MM.1S (cell line): Measurements from ENCODE around the gene FAM25C.
"Not testable (repeated sequence)": the region's sequence is repeated elsewhere in the genome, so short reads cannot be mapped to it uniquely, and the experiment has no call there.

Experiments
- DNase-seq: peaks from one replicate; pipeline ENCODE4 v3.0.0-alpha.2; 2015
- H2AFZ ChIP-seq: fragments of 300-600 bp; sonication (generic); 2 replicates; pipeline ENCODE4 v1.6.0; 2016; ENCODE audit warnings: antibody characterized with exemption, low read length
- H3F3A ChIP-seq: fragments of 300-600 bp; sonication (generic); 2 replicates; pipeline ENCODE4 v1.6.1; 2016; ENCODE audit warnings: mild to moderate bottlenecking, antibody characterized with exemption, low read length, moderate library complexity, mixed read lengths; ENCODE audit not compliant: insufficient read depth
- H3K27ac ChIP-seq: fragments of 300-600 bp; sonication (generic); 2 replicates; pipeline ENCODE4 v1.5.1; 2016; ENCODE audit warnings: mild to moderate bottlenecking, low read length
- H3K27me3 ChIP-seq: fragments of 300-600 bp; sonication (generic); replicated peaks from 2 replicates; pipeline ENCODE4 v1.6.0; 2016; ENCODE audit warnings: low read length; ENCODE audit not compliant: insufficient read depth
- H3K36me3 ChIP-seq: fragments of 300-600 bp; sonication (generic); replicated peaks from 2 replicates; pipeline ENCODE4 v1.6.1; 2016; ENCODE audit warnings: mild to moderate bottlenecking, low read length, mixed read lengths; ENCODE audit not compliant: insufficient read depth
- H3K4me1 ChIP-seq: fragments of 300-600 bp; sonication (generic); 2 replicates; pipeline ENCODE4 v1.6.1; 2016; ENCODE audit warnings: low read length, mixed read lengths
- H3K4me2 ChIP-seq: fragments of 300-600 bp; sonication (generic); 2 replicates; pipeline ENCODE4 v1.6.0; 2016; ENCODE audit warnings: low read depth, low read length
- H3K4me3 ChIP-seq: fragments of 300-600 bp; sonication (generic); 2 replicates; pipeline ENCODE4 v1.5.1; 2016; ENCODE audit warnings: low read length, mixed read lengths
- H3K79me2 ChIP-seq: fragments of 300-600 bp; sonication (generic); 2 replicates; pipeline ENCODE4 v1.6.1; 2016; ENCODE audit warnings: mixed run types, low read length, mixed read lengths
- H3K9ac ChIP-seq: fragments of 300-600 bp; sonication (generic); 2 replicates; pipeline ENCODE4 v1.6.1; 2016; ENCODE audit warnings: low read length, mixed read lengths
- H3K9me2 ChIP-seq: fragments of 300-600 bp; sonication (generic); replicated peaks from 2 replicates; pipeline ENCODE4 v1.6.1; 2016; ENCODE audit warnings: mild to moderate bottlenecking, low read length, mixed read lengths; ENCODE audit not compliant: insufficient read depth
- H3K9me3 ChIP-seq: fragments of 300-600 bp; sonication (generic); replicated peaks from 2 replicates; pipeline ENCODE4 v1.6.1; 2016; ENCODE audit warnings: mild to moderate bottlenecking, low read length, mixed read lengths; ENCODE audit not compliant: insufficient read depth
- H4K20me1 ChIP-seq: fragments of 300-600 bp; sonication (generic); 2 replicates; pipeline ENCODE4 v1.6.1; 2016; ENCODE audit warnings: mild to moderate bottlenecking, low read length, moderate library complexity, mixed read lengths; ENCODE audit not compliant: insufficient read depth

The FAM25C gene

DNA sequence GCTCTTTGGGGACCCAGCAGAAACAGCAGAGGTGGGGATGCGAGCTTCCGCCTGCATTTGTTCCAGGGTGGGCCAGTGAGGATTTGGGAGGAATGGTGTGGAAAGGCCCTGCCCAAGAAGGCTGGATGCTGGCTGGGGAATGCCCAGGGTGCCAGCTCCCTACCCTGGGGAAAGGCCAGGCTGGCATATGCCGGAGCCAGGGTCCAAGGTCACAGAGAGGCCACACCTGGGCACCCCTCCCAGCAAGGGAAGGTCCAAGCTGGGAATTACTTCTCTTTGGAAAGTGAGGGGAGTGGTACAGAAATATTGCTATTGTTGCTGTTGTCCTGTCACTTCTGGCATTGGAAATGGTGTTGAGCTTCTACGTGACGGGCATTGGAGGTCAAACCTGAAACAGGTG lies 28.0 kb downstream of the FAM25C start:
- not testable (repeated sequence) for DNase-seq, H3K36me3 ChIP-seq, H4K20me1 ChIP-seq, H3K4me3 ChIP-seq, H3K27ac ChIP-seq, H3K4me1 ChIP-seq, H3K79me2 ChIP-seq, H3K27me3 ChIP-seq, H3K4me2 ChIP-seq, H3K9ac ChIP-seq, H2AFZ ChIP-seq, H3F3A ChIP-seq, H3K9me2 ChIP-seq, H3K9me3 ChIP-seq

DNA sequence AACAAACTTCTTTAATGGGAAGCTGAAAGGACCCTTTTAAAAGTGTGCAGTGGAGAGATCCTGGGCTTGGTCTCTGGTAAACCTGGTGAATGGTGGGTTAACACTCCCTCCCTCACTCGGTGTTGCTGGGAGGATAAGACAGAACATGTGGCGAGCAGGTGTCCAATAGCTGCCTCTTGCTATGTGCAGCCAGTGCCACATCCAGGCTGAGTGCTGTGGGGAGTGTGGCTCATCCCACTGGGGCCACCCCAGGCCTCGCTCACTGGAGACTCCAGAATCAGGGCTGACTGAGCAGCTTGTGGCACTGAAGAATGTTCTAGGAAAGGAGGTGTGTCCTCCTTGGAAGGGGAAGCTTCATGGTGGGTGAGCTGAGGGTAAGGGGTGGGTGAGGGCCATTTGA lies 29.5 kb downstream of the FAM25C start:
- not testable (repeated sequence) for H3K4me2 ChIP-seq, H4K20me1 ChIP-seq, H3K9me2 ChIP-seq, H3K79me2 ChIP-seq, H3K27ac ChIP-seq, DNase-seq, H3K4me3 ChIP-seq, H3K9me3 ChIP-seq, H3K36me3 ChIP-seq, H2AFZ ChIP-seq, H3K4me1 ChIP-seq, H3F3A ChIP-seq, H3K9ac ChIP-seq, H3K27me3 ChIP-seq

DNA sequence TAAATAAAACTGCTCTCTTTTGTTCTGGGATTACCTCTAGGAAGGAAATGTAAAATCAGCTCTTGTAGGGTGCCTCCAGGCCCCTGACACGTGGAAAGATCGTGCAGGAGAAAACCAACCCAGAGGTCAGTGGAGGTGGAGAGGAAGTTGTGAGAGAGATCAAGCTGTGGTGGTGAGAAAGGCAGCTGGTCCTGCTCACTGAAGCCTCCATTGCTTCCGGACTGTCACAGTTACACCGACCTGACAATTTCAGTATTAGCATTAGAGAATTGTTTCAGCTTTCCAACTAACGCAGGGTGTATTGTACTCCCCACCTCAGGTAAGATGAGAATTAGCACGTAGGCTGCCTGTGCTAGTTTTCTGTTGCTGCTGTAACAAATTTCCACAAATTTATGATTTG lies 30.6 kb downstream of the FAM25C start:
- not testable (repeated sequence) for H3K9me2 ChIP-seq, H3K9ac ChIP-seq, H3F3A ChIP-seq, H3K27ac ChIP-seq, DNase-seq, H4K20me1 ChIP-seq, H3K4me2 ChIP-seq, H3K79me2 ChIP-seq, H3K4me1 ChIP-seq, H3K4me3 ChIP-seq, H3K27me3 ChIP-seq, H3K36me3 ChIP-seq, H2AFZ ChIP-seq, H3K9me3 ChIP-seq

DNA sequence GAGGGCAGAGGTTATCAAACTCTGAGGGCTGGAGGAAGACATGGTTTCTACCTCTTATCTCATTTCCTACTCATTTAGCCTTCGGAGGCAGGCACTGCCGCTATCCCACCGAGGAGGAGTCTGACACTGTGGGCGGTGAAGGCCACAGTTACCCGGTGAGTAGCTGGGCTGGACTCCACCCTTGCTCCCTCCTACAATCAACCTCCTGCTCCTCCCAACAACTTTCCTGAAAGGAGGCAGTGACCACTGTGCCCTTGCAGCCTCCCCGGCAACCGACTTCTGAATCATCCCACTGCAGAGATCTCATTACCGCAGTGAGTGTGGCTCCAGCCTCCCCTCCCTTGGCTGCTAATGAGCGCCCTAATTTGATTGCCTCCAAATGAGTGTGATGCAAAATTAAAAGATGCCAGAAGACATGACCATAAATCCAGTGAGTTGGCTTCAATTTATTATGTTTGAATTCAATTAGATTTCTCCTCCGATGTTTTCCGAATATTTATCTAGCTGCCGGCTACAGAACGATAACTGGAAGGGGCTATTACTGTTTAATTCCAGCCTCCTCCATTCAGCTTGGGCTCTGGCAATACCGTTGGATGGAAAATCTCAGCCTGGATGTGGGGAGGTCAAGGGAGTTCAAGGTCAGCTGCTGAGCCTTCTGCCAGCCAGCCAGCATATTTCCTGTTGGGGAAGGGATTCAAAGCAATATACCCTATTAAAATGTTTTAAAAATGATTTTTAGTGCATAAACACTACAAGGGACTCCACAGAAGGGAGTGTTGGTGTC lies 35.1 kb downstream of the FAM25C start:
- H3K4me1 ChIP-seq, H3K9ac ChIP-seq, H3K9me2 ChIP-seq, H3K4me2 ChIP-seq, H4K20me1 ChIP-seq, H3F3A ChIP-seq, H3K27me3 ChIP-seq, H3K36me3 ChIP-seq, DNase-seq, H2AFZ ChIP-seq, H3K9me3 ChIP-seq, H3K27ac ChIP-seq, H3K79me2 ChIP-seq, H3K4me3 ChIP-seq: not testable (repeated sequence)

- not testable (repeated sequence) for H3K4me1 ChIP-seq, H2AFZ ChIP-seq, DNase-seq, H4K20me1 ChIP-seq, H3K79me2 ChIP-seq, H3F3A ChIP-seq, H3K27ac ChIP-seq, H3K4me3 ChIP-seq, H3K4me2 ChIP-seq, H3K9ac ChIP-seq, H3K9me3 ChIP-seq, H3K36me3 ChIP-seq, H3K27me3 ChIP-seq, H3K9me2 ChIP-seq
Measured at GRCh38 chr10:47962785-47963184, 36.8 kb downstream of the FAM25C start.

GRCh38 chr10:47960699-47961098 lies 38.9 kb downstream of the FAM25C start:
- not testable (repeated sequence) for H3K4me1 ChIP-seq, DNase-seq, H2AFZ ChIP-seq, H3F3A ChIP-seq, H3K27me3 ChIP-seq, H3K4me3 ChIP-seq, H3K79me2 ChIP-seq, H3K9me2 ChIP-seq, H3K27ac ChIP-seq, H3K4me2 ChIP-seq, H3K9ac ChIP-seq, H3K36me3 ChIP-seq, H4K20me1 ChIP-seq, H3K9me3 ChIP-seq

DNA sequence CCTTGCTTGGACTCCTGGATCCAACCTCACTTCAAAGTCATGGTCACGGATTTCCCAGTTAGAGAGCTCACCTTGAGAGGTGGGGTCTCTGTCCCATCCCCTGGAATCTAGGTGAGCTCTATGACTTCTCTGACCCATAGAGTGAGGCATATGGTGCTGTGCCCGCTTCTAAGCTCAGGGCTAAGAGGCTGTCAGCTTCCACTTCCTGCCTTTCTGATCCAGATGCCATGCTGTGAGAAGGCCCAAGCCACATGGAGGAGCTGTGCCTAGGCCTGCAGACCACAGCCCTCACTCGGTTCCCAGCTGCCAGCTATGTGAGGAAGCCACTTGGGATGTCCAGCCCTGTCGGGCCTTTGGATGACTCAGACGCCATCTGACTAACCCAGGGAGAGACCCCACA lies 39.9 kb downstream of the FAM25C start:
- H3K4me1 ChIP-seq, H3K79me2 ChIP-seq, H3K9ac ChIP-seq, H3K4me2 ChIP-seq, H3F3A ChIP-seq, H2AFZ ChIP-seq, H3K4me3 ChIP-seq, H3K27me3 ChIP-seq, H3K36me3 ChIP-seq, H3K9me3 ChIP-seq, H4K20me1 ChIP-seq, H3K27ac ChIP-seq, DNase-seq, H3K9me2 ChIP-seq: not testable (repeated sequence)

DNA sequence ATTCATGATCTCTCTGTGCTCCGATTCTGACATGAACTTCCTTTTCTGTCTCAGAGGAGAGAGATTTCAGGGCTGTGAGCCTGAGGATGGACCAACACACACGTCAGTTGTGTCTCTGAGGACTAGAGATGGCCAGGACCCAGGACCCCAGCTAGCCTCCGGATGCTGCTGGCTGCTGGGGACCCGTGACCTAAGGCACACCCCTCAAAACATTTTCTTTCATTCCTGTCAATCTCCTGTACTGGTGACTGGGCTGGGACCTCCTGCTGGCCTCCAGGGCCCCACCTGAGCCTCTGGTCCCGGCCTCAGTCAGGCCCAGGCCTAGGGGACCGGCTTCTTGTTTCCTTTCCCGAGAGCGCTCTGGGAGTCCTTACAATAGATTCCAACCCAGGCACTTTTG lies 42.4 kb downstream of the FAM25C start:
- H4K20me1 ChIP-seq, H3K9me2 ChIP-seq, H3K9ac ChIP-seq, DNase-seq, H3K27ac ChIP-seq, H3K4me1 ChIP-seq, H3K4me2 ChIP-seq, H3F3A ChIP-seq, H2AFZ ChIP-seq, H3K27me3 ChIP-seq, H3K79me2 ChIP-seq, H3K9me3 ChIP-seq, H3K4me3 ChIP-seq, H3K36me3 ChIP-seq: not testable (repeated sequence)
